GM12872 (cell line): ENCODE measurements around the gene CAMTA1.

Source experiments
- TF ChIP-seq, protein P1 (sequence below): IDR thresholded peaks from 3 replicates; pipeline ENCODE4 v1.5.1; 2011; ENCODE audit warnings: low read depth, mild to moderate bottlenecking, low read length, moderate library complexity; ENCODE audit not compliant: insufficient read depth

Gene CAMTA1

DNA sequence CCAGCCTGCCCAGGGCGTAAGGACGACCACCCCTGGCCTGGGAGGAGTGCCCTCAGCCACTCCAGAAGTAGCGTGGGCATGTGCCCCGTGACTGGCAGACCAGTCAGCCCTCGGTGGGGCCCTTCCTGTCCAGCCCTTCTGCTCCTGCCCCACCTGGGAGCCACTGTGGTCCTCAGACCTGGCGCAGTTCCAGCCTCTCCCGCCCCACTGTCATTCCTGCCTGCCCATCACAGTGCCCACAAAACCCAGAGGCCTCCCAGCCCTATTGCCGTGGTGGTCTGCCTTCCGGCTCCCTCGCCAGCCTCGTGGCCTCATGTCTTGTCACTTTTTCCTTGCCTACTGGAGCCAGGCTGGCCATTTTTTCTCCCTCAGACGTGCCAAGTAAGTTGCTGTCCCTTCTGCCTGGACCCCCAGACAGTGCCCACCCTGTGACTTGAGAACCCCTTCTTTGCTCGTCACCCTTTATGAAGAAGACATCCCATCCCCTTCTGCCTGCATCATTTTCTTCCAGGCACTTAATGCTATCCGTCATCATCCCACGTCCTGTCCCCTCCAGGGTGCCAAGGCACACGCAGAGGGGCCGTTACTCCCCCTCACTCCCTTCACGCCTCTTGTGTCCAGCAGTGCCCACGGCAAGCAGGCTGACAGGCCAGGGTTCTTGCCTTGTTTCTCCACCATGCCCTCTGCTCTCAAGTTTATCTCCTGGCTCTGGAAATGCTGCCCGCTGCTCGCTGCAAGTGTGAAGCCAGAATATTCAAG is 122.6 kb downstream of the CAMTA1 start:
- TF ChIP-seq, protein P1, sequence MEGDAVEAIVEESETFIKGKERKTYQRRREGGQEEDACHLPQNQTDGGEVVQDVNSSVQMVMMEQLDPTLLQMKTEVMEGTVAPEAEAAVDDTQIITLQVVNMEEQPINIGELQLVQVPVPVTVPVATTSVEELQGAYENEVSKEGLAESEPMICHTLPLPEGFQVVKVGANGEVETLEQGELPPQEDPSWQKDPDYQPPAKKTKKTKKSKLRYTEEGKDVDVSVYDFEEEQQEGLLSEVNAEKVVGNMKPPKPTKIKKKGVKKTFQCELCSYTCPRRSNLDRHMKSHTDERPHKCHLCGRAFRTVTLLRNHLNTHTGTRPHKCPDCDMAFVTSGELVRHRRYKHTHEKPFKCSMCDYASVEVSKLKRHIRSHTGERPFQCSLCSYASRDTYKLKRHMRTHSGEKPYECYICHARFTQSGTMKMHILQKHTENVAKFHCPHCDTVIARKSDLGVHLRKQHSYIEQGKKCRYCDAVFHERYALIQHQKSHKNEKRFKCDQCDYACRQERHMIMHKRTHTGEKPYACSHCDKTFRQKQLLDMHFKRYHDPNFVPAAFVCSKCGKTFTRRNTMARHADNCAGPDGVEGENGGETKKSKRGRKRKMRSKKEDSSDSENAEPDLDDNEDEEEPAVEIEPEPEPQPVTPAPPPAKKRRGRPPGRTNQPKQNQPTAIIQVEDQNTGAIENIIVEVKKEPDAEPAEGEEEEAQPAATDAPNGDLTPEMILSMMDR, result no peak

- TF ChIP-seq, protein P1, result no peak
These were observed 124.1 kb downstream of the CAMTA1 start for GRCh38 chr1:6909401-6909800.

DNA sequence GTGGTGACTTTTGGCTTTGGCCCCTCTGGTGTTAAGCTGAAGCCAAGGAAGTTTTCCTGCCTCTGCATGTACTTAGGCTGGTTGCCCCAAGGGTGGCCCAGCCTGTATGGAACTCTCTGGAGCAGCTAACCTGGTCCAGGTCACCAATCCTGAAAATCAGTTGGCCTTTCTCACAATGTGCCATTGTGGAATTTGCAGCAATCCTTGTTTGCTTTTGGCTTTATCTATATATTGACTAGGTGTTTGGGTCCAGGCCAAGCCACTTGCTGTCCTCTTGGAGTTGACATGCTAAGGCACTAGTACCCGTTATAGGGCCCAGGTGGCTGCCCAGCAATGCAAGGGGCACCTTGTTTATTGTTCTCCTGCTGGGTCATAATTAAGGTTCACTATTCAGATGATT is 124.6 kb downstream of the CAMTA1 start:
- TF ChIP-seq, protein P1, result no peak

DNA sequence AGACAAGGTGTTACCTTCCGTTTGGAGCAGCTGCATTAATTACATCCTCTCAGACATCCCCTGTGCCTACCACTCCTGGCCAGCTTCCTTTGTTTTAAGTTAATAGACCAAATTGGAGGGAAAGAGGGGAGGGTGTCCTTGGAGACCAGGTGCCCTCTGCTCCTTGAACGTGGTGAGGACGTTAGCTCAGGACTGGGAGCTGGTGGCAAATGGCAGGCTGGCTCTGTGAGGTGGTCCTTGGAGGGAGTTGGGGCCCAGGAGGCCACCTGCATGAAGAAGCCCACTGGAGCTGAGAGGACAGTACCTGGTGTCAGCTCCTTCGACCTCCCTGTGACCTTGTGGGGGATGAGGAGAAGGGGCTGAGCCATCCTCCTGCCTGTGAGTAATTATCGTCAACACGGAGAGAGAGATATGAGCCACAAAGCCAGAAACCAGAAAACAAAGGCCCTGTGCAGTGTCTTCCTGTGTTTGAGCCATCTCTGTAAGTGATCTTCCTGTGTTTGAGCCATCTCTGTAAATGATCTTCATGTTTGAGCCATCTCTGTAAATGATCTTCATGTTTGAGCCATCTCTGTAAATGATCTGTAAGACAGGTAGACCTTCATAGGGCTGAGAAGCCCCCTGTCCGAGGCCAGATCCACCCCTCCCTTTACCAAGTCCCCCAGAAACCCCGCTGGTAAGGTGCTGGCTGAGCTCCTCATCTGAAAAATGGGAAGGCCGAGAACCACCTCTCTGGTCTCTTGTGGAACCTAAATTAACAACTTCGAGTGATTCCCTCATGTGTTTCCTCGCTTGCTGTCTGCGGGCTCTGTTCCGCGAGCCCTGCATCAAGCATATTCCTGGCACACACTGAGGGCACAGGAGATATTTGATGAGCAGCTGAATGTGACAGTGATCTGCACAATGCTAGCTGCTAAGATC is 126.0 kb downstream of the CAMTA1 start:
- TF ChIP-seq, protein P1, result no peak

DNA sequence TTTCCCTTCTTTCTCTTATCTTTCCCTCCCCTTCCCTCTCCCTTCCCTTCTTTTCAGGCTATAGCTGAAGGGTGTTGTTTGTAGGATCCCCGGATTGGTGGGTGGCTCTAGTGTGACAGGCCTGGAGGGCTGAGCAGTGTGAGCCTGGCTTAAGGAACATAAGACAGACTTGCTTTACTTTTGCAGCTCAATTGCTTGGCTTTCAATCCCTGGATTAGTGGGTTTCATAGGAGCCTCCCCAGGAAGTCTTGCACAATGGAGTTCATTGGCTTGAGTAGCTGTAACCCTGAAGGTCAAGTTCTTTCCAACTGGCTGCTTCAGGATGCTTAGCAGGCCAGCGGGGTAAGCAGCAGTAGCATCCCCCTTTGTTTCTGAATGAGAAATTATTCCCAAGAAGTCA is 126.7 kb downstream of the CAMTA1 start:
- TF ChIP-seq, protein P1, result no peak

DNA sequence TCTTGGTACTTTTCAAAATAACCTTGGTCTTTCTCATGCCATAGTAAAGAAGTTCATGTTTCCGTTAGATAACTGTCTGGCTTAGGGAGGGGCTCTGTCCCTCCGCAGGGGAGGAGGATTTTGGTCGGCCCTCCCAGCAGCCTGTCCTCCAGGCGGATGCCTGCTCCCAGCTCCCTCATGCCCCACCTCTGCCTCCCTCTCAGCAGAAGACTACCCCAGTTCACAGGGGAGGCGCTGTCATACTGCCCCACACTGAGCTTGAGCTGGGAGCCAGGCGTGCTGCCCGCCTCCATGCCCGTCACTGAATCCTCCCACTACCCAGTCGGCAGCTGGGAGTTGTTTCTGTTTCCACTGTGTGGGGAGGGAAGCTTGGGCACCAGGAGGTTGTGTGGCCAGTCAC is 127.3 kb downstream of the CAMTA1 start:
- TF ChIP-seq, protein P1, result no peak

GRCh38 chr1:6913086-6913485 is 127.8 kb downstream of the CAMTA1 start:
- TF ChIP-seq, protein P1, result no peak
